NCI-H1092 treated with DMSO at 0.1 percent for 48 hours (cell line): ENCODE data around the gene SLC36A2.

Source experiments
- DNase-seq: peaks from one replicate; lab custom pipeline; 2025; lab: John Stamatoyannopoulos, UW

Gene SLC36A2

DNA sequence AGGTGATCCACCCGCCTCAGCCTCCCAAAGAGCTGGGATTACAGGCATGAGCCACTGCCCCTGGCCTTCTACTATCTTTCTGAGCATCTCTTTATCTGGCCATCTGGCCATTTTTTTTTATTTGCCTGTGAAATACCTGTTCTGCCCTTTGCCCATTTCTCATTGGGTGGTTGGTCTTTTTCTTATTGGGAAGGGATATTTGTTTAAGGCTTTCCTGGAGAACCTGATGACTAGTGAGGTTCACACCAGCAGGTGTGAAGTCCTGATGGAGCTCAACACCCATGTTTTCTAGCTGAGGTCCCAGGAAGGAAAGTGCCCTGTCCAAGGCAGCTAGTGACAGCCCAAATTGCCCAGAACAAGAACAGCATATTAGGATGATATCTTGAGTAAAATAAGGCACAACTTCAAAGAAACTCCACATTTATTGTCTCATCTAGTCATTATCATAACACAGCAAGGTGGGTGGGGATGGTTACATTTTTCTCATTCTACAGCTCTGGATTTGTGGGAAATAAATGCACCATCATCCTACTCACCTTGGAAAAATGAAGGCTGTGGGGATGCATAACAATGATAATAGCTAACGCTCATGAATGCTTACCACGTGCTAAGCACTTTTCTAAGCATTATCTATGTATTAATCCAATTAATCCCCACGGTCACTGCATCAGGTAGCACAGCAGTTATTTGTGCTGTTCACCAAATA lies 64.1 kb downstream of the SLC36A2 start:
- no peak for DNase-seq

DNA sequence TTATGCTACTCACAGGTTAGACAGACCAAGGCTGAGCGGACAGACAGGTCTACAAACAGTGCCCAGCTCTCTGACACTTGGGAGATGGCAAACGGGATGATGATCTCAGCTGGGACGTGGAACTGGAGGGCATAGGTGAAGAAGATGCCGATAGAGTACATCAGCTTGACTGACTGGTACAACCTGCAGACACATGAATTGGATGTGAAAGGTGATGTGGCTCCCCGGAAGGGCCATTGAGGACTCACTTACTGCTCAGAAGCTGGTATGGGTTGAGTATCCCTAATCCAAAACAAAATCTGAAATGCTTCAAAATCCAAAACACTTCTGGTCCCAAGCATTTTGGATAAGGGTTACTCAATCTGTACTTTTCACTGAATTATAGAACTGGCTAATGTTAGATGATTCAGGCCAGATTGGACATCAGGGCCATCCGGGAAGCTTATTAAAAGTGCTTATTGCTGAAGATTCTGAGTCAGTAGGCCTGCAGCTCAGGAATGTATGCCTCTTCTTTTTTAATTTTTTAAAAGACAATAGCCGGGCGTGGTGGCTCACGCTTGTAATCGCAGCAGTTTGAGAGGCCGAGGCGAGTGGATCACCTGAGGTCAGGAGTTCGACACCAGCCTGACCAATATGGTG lies 66.2 kb downstream of the SLC36A2 start:
- no peak for DNase-seq

DNA sequence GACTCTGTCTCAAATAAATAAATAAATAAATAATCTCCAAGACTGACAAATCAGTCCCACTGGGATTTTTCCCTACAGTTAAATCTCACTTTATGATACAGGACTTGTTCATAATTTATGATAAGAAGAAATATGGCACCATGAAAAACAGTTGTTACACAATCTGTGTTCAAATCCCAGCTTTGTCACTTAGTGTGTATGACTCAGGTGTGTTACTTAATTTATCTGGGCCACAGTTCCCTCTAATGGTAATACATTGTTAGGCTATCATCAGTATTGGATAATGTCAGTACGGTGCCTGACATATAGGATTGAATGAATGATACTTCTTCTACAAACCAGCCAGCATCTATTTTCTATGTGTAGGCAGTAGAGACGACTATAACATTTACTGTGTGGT lies 66.9 kb downstream of the SLC36A2 start:
- DNase-seq = no peak

DNA sequence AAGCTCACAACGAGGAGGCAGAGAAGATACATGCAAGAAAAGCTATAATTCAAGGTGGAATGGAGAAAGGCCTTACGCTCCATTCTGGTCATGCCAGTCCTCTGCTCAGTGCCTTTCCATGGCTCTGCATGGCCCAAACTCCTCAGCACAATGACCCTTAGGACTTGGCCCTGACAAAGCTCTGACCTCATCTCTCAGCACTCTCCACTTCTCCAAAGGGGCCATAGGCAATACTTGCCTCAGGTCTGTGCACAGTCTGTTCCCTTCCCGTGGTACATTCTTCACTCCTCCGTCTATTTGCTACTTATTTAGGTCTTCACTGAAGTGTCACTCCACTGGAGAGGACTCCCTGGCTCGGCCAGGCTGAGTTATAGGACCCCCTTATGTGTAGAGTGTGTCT lies 68.5 kb downstream of the SLC36A2 start:
- DNase-seq = no peak

DNA sequence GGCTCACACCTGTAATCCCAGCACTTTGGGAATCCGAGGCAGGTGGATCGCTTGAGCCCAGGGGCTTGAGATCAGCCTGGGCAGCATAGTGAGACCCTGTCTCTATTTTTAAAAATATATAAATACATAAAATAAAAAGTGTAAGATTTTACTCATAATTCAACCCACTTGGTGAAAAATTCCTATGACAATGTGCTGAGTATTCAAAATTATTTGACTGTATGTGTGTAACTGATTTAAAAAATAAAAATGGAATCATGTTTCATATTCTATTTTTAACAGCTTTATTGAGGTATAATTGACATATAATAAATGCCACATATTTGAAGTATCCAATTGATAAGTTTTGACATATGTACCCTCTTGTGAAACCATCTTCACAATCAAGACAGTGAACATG lies 71.6 kb downstream of the SLC36A2 start:
- DNase-seq = no peak

DNA sequence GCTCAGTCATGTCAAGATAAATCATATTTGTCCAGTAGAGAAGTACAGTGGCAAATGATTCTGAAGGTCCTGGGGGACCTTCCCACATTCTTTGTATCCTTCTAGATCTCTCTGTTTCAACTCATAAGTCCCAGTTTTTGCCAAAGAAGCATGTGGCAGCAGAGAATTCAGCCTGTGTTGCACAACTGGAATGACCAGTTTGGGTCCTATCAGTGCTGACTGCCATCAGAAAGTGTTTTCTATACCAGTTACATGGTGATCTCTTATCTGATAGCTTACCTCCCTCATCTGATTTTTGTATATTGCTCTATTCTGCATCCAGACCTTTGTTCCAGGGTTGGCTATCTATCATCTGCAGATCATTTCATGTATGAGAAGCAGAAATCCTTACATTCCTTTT lies 72.7 kb downstream of the SLC36A2 start:
- DNase-seq = no peak

DNA sequence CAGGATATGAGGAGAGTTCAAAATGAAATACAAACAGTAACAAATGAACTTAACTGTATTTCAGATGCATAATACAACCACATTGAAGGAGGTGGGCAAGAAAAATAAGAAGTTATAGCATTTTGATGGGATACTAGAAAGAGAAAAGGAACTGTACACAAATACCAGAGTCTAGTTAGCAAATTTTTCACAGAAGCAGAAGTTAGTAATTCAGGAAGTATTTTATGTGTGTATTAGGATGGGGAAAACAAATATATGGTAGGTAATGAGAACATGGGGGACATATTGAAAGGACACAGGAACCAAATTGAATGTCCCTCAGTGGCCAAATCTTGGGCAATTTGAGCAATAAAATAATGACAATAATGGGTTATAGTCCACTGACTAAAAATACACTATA lies 76.0 kb downstream of the SLC36A2 start:
- no peak for DNase-seq

DNA sequence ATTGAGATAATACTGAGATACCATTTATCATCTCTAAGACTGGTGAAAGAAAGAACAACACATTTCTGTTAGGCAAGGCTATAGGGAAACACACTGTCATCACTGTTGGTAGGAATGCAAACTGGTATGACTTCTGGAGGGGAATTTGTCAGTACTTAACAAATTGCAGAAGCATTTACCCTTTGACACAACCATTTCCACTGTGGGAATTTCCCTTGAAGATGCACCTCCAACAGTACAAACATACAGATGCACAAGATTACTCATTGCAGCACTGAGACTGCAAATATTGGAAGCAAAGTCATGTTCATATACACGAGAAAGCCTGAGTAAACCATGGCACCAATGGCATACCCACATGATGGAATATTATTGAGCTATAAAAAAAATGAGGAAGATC lies 76.8 kb downstream of the SLC36A2 start:
- no peak for DNase-seq

DNA sequence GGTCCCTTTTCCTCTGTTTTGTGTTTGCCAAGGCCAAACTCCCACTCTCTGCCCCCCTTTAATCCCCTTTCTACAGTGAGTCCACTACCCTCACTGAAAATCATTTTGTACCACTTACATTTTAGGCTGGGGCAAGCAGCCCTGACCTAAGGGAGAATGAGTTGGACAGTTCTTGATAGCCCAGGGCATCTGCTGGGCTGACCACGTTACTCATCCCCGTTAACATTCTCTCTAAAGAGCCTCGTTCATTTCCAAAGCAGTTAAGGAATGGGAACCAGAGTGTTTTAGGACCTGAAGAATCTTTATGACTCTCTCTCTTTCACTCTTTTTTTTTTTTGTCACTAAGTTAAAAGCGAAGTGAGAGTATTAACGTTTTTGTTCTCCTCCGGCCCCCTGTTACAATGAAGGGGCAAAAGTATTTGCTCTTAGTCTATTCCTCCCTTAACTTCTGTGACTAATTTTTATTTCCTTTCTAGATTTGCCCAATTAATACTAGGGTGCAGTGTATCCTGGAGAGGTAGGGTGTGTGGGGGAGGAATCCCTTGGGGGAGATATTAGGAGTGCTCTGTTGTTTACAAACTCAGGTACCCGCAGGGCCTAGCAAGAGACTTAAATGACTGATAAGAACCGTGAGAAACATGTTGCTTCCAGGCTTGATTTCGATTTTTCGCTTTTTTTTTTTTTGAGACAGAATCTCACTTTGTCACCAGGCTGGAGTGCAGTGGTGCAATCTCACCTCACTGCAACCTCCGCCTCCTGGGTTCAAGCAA lies 79.7 kb downstream of the SLC36A2 start:
- DNase-seq = no peak
